HepG2 (cell line): ENCODE results near the gene CATSPERE. TPM values are rescaled to one million over a fixed set of nuclear protein-coding genes. Genes with fewer than 3 reads are reported as not detected.

ENCODE experiments used
- ATAC-seq: fragments of 200-7000 bp; cut with Tn5 transposase; 3 replicates; pipeline ENCODE4 v1.9.1; 2020; ENCODE audit warnings: mild to moderate bottlenecking, moderate library complexity
- BruUV-seq: library from RNA; stranded (reverse); fragments of 400-500 nt; replicated peaks from 2 replicates; lab custom pipeline; 2021; lab: Mats Ljungman, UMichigan
- CTCF ChIA-PET: fragments of 300-600 bp; formaldehyde crosslinking; extraction: SDS; loops from one replicate; lab custom pipeline; 2021; ENCODE audit warnings: low total read pairs, inconsistent platforms, low intra/inter-chr PET ratio; lab: Yijun Ruan, JAX
- POLR2A ChIA-PET: fragments of 350-600 bp; sonication (Branson Sonifier 250); formaldehyde crosslinking; loops from one replicate; lab custom pipeline; 2020; ENCODE audit warnings: antibody characterized with exemption, inconsistent platforms; lab: Yijun Ruan, JAX
- DNase-seq: peaks from one replicate; pipeline ENCODE4 v3.0.0-alpha.2; 2015; ENCODE audit warnings: low spot score
- FAIRE-seq: peaks from 3 replicates; lab custom pipeline; 2011; peaks lifted over from hg19 to GRCh38; lab: Jason Lieb, UNC
- H2AFZ ChIP-seq: one replicate; pipeline ENCODE4 v1.6.1; 2011; ENCODE audit warnings: low read length, inconsistent platforms
- H3K27ac ChIP-seq: fragments of 300-600 bp; 3 replicates; pipeline ENCODE4 v1.8.0; 2011; ENCODE audit warnings: mixed run types, mild to moderate bottlenecking, mixed read lengths, low read length, inconsistent platforms; ENCODE audit not compliant: insufficient read depth; ENCODE audit errors: extremely low read length
- H3K27me3 ChIP-seq, 2 experiments: fragments of 200-600 bp in 1 of 2; 2 replicates in 1 of 2; 3 replicates in 1 of 2; pipeline versions ENCODE4 v1.6.0 to v1.8.0; 2011; ENCODE audit warnings: low read length in 2 of 2, mild to moderate bottlenecking in 2 of 2, moderate library complexity in 2 of 2, inconsistent platforms in 1 of 2; ENCODE audit not compliant: insufficient read depth in 2 of 2, control insufficient read depth in 1 of 2
- H3K36me3 ChIP-seq, 2 experiments: fragments of 200-600 bp in 1 of 2; replicated peaks in 1 of 2; 2 replicates in 1 of 2; 3 replicates in 1 of 2; pipeline versions ENCODE4 v1.5.1 to v1.8.0; 2011; ENCODE audit warnings: low read length in 2 of 2, inconsistent platforms in 1 of 2; ENCODE audit not compliant: insufficient read depth in 2 of 2, control insufficient read depth in 1 of 2
- H3K4me1 ChIP-seq: 2 replicates; pipeline ENCODE4 v1.5.1; 2012; ENCODE audit warnings: low read length, inconsistent platforms; ENCODE audit not compliant: insufficient read depth
- H3K4me2 ChIP-seq: 2 replicates; pipeline ENCODE4 v1.6.0; 2011; ENCODE audit warnings: low read depth, low read length, inconsistent platforms
- H3K4me3 ChIP-seq, 3 experiments: fragments of 200-600 bp in 1 of 3; sonication (generic), shearing (Covaris generic) in 1 of 3; replicated peaks in 1 of 3; 2 replicates each; pipeline ENCODE4 v1.5.1; 2011 to 2016; ENCODE audit warnings: low read length in 3 of 3, inconsistent platforms in 2 of 3, low read depth in 2 of 3, mild to moderate bottlenecking in 2 of 3, control low read depth in 1 of 3, mixed read lengths in 1 of 3; ENCODE audit not compliant: insufficient read depth in 1 of 3
- H3K79me2 ChIP-seq: one replicate; pipeline ENCODE4 v1.6.1; 2011; ENCODE audit warnings: low read length, inconsistent platforms; ENCODE audit not compliant: insufficient read depth
- H3K9ac ChIP-seq: 2 replicates; pipeline ENCODE4 v1.6.0; 2011; ENCODE audit warnings: mild to moderate bottlenecking, low read depth, low read length, inconsistent platforms; ENCODE audit not compliant: insufficient read depth
- H3K9me3 ChIP-seq: 2 replicates; pipeline ENCODE4 v1.5.1; 2012; ENCODE audit warnings: mild to moderate bottlenecking, low read length
- H4K20me1 ChIP-seq: 2 replicates; pipeline ENCODE4 v1.6.0; 2011; ENCODE audit warnings: inconsistent platforms, mild to moderate bottlenecking, low read length, moderate library complexity; ENCODE audit not compliant: insufficient read depth
- ATAD3A ChIP-seq: sonication (generic); formaldehyde crosslinking; IDR thresholded peaks from 2 replicates; pipeline ENCODE4 v1.4.0; 2020; ENCODE audit warnings: missing genetic modification reagents
- KDM6A ChIP-seq: IDR thresholded peaks from 2 replicates; pipeline ENCODE4 v1.6.1; 2016; ENCODE audit warnings: low read depth
- MAFF ChIP-seq: IDR thresholded peaks from 2 replicates; pipeline ENCODE4 v1.6.1; 2011; ENCODE audit warnings: low read depth, low read length, improper control_type of control experiment
- MAFK ChIP-seq, 2 experiments: IDR thresholded peaks in 1 of 2; conservative IDR thresholded peaks in 1 of 2; 2 replicates each; pipeline ENCODE4 v1.6.1; 2011; ENCODE audit warnings: improper control_type of control experiment in 2 of 2, low read length in 2 of 2
- NR3C1 ChIP-seq: sonication (generic); formaldehyde crosslinking; IDR thresholded peaks from 2 replicates; pipeline ENCODE4 v1.4.0; 2020; ENCODE audit warnings: missing genetic modification reagents
- SMAD3 ChIP-seq: sonication (generic); formaldehyde crosslinking; IDR thresholded peaks from 2 replicates; pipeline ENCODE4 v1.4.0; 2020; ENCODE audit warnings: missing genetic modification reagents
- ZBTB1 ChIP-seq: sonication (generic); formaldehyde crosslinking; IDR thresholded peaks from 2 replicates; pipeline ENCODE4 v1.4.0; 2020; ENCODE audit warnings: missing genetic modification reagents, borderline replicate concordance
- ZBTB33 ChIP-seq: sonication (generic); formaldehyde crosslinking; IDR thresholded peaks from 2 replicates; pipeline ENCODE4 v1.4.0; 2020; ENCODE audit warnings: missing genetic modification reagents
- ZNF17 ChIP-seq: sonication (generic); formaldehyde crosslinking; IDR thresholded peaks from 2 replicates; pipeline ENCODE4 v1.5.0; 2020; ENCODE audit warnings: mild to moderate bottlenecking, missing genetic modification reagents
- ZNF18 ChIP-seq: sonication (generic); formaldehyde crosslinking; IDR thresholded peaks from 2 replicates; pipeline ENCODE4 v1.8.0; 2022; ENCODE audit warnings: mild to moderate bottlenecking, missing genetic modification reagents; ENCODE audit not compliant: insufficient replicate concordance
- ZNF558 ChIP-seq: sonication (generic); formaldehyde crosslinking; IDR thresholded peaks from 2 replicates; pipeline ENCODE4 v1.9.0; 2022; ENCODE audit warnings: mild to moderate bottlenecking, missing genetic modification reagents, borderline replicate concordance
- WGBS: methylation state at CpG from one replicate; pipeline ENCODE4 v1.1.6; 2017; ENCODE audit warnings: low lambda C conversion rate; 5-methylcytosine and 5-hydroxymethylcytosine counted together
- in situ Hi-C: cut with HindIII; loops from 2 replicates; pipeline ENCODE4 v1.10.0; 2017; ENCODE audit warnings: low pct_unique_long_range_greater_than_20kb; ENCODE audit not compliant: extremely low pct_ligation_motif_present
- intact Hi-C: fragments of 100-400 bp; cut with micrococcal nuclease; formaldehyde crosslinking; loops from one replicate; pipeline ENCODE4 v1.10.0; 2022; ENCODE audit not compliant: unreplicated experiment
- polyA plus RNA-seq, 8 experiments: library from polyadenylated mRNA; depleted of rRNA in 3 of 8; stranded (reverse) in 7 of 8; unstranded in 1 of 8; fragments of >200 nt; fragmentation: Illumina TruSeq in 4 of 8; extraction: Trizol in 4 of 8; gene quantifications; 2 replicates each; pipeline versions ENCODE4 v1.2.1 to v1.2.3, GENCODE V29; 2011 to 2016; ENCODE audit warnings: low read depth in 4 of 8, missing spikeins in 1 of 8, mixed read lengths in 1 of 8; ENCODE audit not compliant: insufficient read depth in 1 of 8
- total RNA-seq, 5 experiments: library from RNA; depleted of rRNA; stranded (reverse); fragments of >200 nt; fragmentation: Illumina TruSeq; extraction: Trizol; gene quantifications; 2 replicates each; pipeline ENCODE4 v1.2.3, GENCODE V29; 2016; ENCODE audit warnings: low read depth in 1 of 5

The CATSPERE gene
- total and polyA plus RNA-seq, 2 of the 13 experiments (the other 11 are each of a cell fraction or from before 2014, with no cell fraction given), result 0.34 to 0.51 TPM

- TF ChIP-seq ZBTB33 (CRISPR knock-in tag), result no peak
- no peak for TF ChIP-seq KDM6A
- TF ChIP-seq ZBTB1 (CRISPR knock-in tag), result no peak
- Histone ChIP-seq H2AFZ (no peak overlapping the region), H3K79me2 (no peaks in the 10 kb centered on the region), H3K27me3 (peaks cover 0 to 11% of the 10 kb centered on the region in 2 experiments; a peak in 1 of 5 replicates), H3K4me2 (no peak overlapping the region), H3K27ac (no peak overlapping the region), H3K36me3 (no peaks in the 10 kb centered on the region), H3K9ac (no peak overlapping the region), H3K9me3 (no peaks in the 10 kb centered on the region), H3K4me1 (no peaks in the 10 kb centered on the region), H3K4me3 (no peak overlapping the region), H4K20me1 (no peaks in the 10 kb centered on the region)
- ChIA-PET CTCF (no interaction called here), POLR2A (no interaction called here)
- ATAC-seq, result no peak
- BruUV-seq, result no TSS peak
- intact Hi-C loops (no loop called here), in situ Hi-C loops (no loop called here)
- no peak for FAIRE-seq
- DNase-seq, result no peak
- WGBS, result 58% methylated on average over 4 of the region's 4 CpGs
Observed at GRCh38 chr1:244626709-244627108, 165.6 kb downstream of the CATSPERE start.

- CTCF ChIA-PET, result no interaction called here
- peaks cover 0 to 11% of the 10 kb centered on the region in 2 experiments; a peak in 1 of 5 replicates for H3K27me3 ChIP-seq
- H3K79me2 ChIP-seq, result no peaks in the 10 kb centered on the region
- in situ Hi-C loops (no loop called here), intact Hi-C loops (no loop called here)
- ATAC-seq, result no peak
- 13% methylated on average over 5 of the region's 5 CpGs for WGBS
- no peak overlapping the region for H3K4me3 ChIP-seq
- H4K20me1 ChIP-seq, result no peaks in the 10 kb centered on the region
- no peaks in the 10 kb centered on the region for H3K9me3 ChIP-seq
- H2AFZ ChIP-seq, result no peak overlapping the region
- no peaks in the 10 kb centered on the region for H3K4me1 ChIP-seq
- H3K4me2 ChIP-seq, result no peak overlapping the region
- TF ChIP-seq ATAD3A (CRISPR knock-in tag) (no peak), SMAD3 (CRISPR knock-in tag) (no peak), MAFK (conservative IDR thresholded peaks at IDR 0.05 in 1 of 2, IDR thresholded peaks at IDR 0.05 in 1 of 2; ENCODE audit: low read length in 2 of 2) (peak; percentile 37 to 54), MAFF (peak; percentile 48), NR3C1 (CRISPR knock-in tag) (no peak), ZNF558 (CRISPR knock-in tag) (no peak), ZNF17 (CRISPR knock-in tag) (no peak), ZNF18 (CRISPR knock-in tag) (no peak)
- H3K36me3 ChIP-seq, result no peaks in the 10 kb centered on the region
- POLR2A ChIA-PET, result no interaction called here
- DNase-seq, result no peak
- BruUV-seq, result no TSS peak
- FAIRE-seq, result no peak
- H3K9ac ChIP-seq, result no peak overlapping the region
- H3K27ac ChIP-seq, result no peak overlapping the region
Observed at GRCh38 chr1:244628789-244629188, 167.7 kb downstream of the CATSPERE start.
